AG09319 (cell line): Measurements from ENCODE around the gene CLDN34.

Source experiments
- DNase-seq: peaks from one replicate; pipeline ENCODE4 v3.0.0-alpha.2; 2010; ENCODE audit warnings: low read depth; ENCODE audit errors: extremely low read depth
- CTCF ChIP-seq: IDR thresholded peaks from 2 replicates; pipeline ENCODE4 v1.5.1; 2011; ENCODE audit warnings: low read depth, mild to moderate bottlenecking, inconsistent platforms, low read length, moderate library complexity

Gene CLDN34

GRCh38 chrX:10006086-10006485, 38.9 kb downstream of the CLDN34 start:
- no peak for TF ChIP-seq CTCF
- no peak for DNase-seq

DNA sequence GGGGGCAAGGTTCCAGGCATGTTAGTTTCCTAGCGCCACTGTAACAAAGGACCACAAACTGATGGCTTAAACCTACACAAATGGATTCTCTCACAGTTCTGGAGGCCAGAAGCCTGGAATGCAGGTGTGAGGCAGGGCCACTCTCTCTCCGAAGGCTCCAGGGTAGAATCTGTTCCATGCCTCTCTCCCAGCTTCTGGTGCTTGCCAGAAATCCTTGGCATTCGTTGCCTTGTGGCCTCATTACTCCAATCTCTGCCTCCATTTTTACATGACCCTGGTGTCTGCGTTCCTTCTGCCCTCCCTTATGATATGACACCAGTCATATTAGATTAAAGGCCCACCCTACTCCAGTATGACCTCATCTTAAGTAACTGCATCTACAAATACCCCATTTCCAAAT, 39.6 kb downstream of the CLDN34 start:
- no peak for TF ChIP-seq CTCF
- DNase-seq: no peak

DNA sequence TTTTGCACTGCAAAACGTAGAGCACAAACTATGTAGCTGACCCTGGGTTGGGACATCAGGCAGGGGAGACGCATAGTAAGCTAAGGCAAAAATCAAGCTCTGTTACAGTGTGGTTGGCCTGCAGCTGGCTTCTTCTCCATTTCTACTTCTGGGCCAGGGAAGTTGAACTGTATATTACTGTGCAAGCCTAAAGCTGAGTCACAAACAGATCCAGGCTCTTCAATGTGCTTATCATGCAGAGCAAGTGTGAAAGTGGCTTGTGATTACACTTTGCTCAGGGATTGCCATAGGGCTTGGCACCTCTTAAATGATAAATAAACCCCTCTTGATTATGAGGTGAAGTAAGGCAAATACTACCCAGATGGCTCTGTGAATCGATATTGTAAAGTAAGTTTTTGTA, 40.5 kb downstream of the CLDN34 start:
- no peak for DNase-seq
- TF ChIP-seq CTCF: no peak

- DNase-seq: no peak
- no peak for TF ChIP-seq CTCF
Observed at GRCh38 chrX:10008483-10009056, 41.4 kb downstream of the CLDN34 start.

- no peak for TF ChIP-seq CTCF
- DNase-seq: no peak
Observed at GRCh38 chrX:10009741-10010140, 42.6 kb downstream of the CLDN34 start.

GRCh38 chrX:10010686-10011085, 43.5 kb downstream of the CLDN34 start:
- no peak for DNase-seq
- TF ChIP-seq CTCF: no peak

DNA sequence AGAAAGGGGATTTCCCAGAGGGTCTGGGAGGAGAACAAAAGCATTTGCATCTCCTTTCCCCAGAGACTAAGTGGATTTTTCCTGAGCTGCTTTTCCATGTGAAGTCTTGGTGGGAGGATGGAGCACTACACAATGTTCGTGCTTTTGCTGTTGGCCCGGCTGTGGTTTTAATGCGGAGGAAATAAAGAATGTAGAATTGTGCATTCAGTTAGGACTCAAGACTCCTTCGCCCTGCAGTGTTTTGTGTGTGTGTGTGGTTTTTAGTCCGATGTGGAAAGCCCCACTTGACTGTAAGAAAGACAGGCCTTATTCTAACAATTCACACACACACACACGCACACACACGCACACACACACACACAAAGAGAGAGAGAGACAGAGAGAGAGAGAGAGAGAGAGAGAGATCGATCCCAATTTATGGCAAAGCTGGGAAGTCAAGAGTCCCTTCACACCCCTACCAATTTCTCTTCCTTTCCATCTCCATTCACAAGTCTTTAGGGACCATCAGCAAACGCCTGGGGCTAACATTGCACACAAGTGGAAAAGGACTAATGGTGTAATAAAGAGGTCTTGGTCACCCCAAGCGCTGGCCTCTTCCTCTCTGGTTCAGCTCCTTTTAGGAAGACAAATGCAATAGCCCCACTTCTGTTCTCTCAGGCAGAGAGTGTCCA, 44.2 kb downstream of the CLDN34 start:
- TF ChIP-seq CTCF: no peak
- DNase-seq: no peak
